ENCODE results near the gene MSI2. TPM values are rescaled to one million over a fixed set of nuclear protein-coding genes. Genes with fewer than 3 reads are reported as not detected.

The MSI2 gene
- polyA plus RNA-seq, 1 of the 3 experiments (the other 2 are of a cell fraction) = 24.1 TPM

DNA sequence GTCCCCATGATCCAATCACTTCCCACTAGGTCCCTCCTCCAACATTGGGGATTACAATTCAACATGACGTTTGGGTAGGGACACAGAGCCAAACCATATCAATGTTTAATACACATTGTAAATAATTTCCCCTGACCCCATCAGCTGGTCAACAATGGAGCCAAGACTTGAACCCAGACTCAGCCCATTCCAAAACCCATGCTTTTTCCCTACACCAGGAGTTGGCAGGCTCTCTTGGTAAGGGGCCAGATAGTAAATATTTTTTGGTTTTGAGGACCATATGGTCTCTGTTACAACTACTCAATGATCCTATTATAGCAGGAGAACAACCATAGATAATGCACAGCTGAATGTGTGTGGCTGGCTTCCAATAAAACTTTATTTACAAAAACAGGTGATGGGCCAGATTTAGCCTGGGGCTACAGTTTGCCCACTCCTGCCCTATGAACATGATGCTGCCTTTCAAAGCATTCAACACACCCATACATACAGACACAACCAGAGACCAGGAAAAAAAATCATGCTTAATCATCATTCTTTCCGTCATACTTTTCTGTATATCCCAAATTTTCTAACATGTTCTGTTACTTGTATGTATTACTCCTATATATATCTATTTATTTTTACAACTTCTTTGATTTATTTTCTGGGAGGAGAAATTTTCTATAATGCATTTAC, 22.1 kb upstream of the MSI2 start (continued):
- TF ChIP-seq, protein P1, sequence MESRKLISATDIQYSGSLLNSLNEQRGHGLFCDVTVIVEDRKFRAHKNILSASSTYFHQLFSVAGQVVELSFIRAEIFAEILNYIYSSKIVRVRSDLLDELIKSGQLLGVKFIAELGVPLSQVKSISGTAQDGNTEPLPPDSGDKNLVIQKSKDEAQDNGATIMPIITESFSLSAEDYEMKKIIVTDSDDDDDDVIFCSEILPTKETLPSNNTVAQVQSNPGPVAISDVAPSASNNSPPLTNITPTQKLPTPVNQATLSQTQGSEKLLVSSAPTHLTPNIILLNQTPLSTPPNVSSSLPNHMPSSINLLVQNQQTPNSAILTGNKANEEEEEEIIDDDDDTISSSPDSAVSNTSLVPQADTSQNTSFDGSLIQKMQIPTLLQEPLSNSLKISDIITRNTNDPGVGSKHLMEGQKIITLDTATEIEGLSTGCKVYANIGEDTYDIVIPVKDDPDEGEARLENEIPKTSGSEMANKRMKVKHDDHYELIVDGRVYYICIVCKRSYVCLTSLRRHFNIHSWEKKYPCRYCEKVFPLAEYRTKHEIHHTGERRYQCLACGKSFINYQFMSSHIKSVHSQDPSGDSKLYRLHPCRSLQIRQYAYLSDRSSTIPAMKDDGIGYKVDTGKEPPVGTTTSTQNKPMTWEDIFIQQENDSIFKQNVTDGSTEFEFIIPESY (IDR thresholded peaks at IDR 0.05; ENCODE audit: borderline replicate concordance, low read depth) = no peak
- no peak for TF ChIP-seq SMC3 (IDR thresholded peaks at IDR 0.05; ENCODE audit: low read depth, low read length)
- no peak for TF ChIP-seq JUND (IDR thresholded peaks at IDR 0.05)
- no peak for TF ChIP-seq FOXJ3 (CRISPR knock-in tag; IDR thresholded peaks at IDR 0.05)
- TF ChIP-seq TEAD4 (IDR thresholded peaks at IDR 0.05; ENCODE audit: borderline replicate concordance, insufficient read depth) = no peak
- TF ChIP-seq, protein P2, sequence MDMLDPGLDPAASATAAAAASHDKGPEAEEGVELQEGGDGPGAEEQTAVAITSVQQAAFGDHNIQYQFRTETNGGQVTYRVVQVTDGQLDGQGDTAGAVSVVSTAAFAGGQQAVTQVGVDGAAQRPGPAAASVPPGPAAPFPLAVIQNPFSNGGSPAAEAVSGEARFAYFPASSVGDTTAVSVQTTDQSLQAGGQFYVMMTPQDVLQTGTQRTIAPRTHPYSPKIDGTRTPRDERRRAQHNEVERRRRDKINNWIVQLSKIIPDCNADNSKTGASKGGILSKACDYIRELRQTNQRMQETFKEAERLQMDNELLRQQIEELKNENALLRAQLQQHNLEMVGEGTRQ (IDR thresholded peaks at IDR 0.05; ENCODE audit: borderline replicate concordance, low read depth, low read length) = no peak
- no peak for TF ChIP-seq RAD21 (IDR thresholded peaks at IDR 0.05; ENCODE audit: low read length)
- TF ChIP-seq GATA2 (CRISPR knock-in tag; IDR thresholded peaks at IDR 0.05) = no peak
- TF ChIP-seq EP300 (IDR thresholded peaks at IDR 0.05; ENCODE audit: borderline replicate concordance in 1 of 2, low read depth in 1 of 2, low read length in 1 of 2) = no peak
- no peak for TF ChIP-seq MEF2A (IDR thresholded peaks at IDR 0.05; ENCODE audit: borderline replicate concordance, low read depth)
- TF ChIP-seq NRF1 (IDR thresholded peaks at IDR 0.05; ENCODE audit: low read depth, low read length) = no peak

DNA sequence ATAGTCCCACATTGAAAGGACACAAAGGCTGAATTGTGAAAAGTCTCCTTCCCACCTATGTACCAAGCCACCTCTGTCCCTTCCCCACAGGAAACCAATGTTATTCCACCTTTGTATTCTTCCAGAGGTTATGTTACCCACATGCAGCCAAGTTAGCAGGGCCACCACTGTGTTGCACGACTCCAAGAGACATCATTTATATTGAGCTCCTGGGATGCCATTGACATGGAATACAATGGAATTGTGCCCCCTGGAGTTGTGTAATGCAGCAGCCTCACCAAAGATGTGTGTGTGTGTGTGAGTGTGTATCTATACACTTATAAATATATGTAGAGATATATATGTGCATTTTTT, 21.6 kb upstream of the MSI2 start:
- Histone ChIP-seq H3F3A (replicated peaks; ENCODE audit: insufficient read depth) (no peaks in the 10 kb centered on the region), H3K9me3 (no peaks in the 10 kb centered on the region), H3K4me2 (no peak overlapping the region), H3K27ac (ENCODE audit: low read depth in 2 of 2, low read length in 1 of 2) (no peak overlapping the region), H3K4me1 (ENCODE audit: control insufficient read depth in 1 of 2, insufficient read depth in 2 of 2, low read depth in 1 of 2, low read length in 1 of 2) (no peaks in the 10 kb centered on the region), H3K36me3 (replicated peaks in 1 of 2; ENCODE audit: control insufficient read depth in 1 of 2, insufficient read depth in 2 of 2, low read length in 1 of 2) (no peaks in the 10 kb centered on the region), H4K20me1 (ENCODE audit: insufficient read depth) (no peaks in the 10 kb centered on the region), H3K4me3 (ENCODE audit: low read depth in 2 of 2, low read length in 1 of 2) (no peak overlapping the region), H3K9ac (no peak overlapping the region), H3K79me2 (ENCODE audit: insufficient read depth) (no peaks in the 10 kb centered on the region), H3K9me2 (no peaks in the 10 kb centered on the region), H3K27me3 (ENCODE audit: insufficient read depth) (0 out of 2 replicates have a peak, but pooled peaks cover 9% of the 10 kb centered on the region), H2AFZ (ENCODE audit: low read depth) (no peak overlapping the region)
- ChIA-PET CTCF (interaction anchor here (2.2 kb wide), 1 partner anchor 9 kb away, joined by 7 read pairs; no protein-coding TSS in a partner anchor), POLR2A (no interaction called here)
- TF ChIP-seq, protein P3, sequence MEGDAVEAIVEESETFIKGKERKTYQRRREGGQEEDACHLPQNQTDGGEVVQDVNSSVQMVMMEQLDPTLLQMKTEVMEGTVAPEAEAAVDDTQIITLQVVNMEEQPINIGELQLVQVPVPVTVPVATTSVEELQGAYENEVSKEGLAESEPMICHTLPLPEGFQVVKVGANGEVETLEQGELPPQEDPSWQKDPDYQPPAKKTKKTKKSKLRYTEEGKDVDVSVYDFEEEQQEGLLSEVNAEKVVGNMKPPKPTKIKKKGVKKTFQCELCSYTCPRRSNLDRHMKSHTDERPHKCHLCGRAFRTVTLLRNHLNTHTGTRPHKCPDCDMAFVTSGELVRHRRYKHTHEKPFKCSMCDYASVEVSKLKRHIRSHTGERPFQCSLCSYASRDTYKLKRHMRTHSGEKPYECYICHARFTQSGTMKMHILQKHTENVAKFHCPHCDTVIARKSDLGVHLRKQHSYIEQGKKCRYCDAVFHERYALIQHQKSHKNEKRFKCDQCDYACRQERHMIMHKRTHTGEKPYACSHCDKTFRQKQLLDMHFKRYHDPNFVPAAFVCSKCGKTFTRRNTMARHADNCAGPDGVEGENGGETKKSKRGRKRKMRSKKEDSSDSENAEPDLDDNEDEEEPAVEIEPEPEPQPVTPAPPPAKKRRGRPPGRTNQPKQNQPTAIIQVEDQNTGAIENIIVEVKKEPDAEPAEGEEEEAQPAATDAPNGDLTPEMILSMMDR (IDR thresholded peaks at IDR 0.05) = peak; percentile 23; the same call in 1 of the 2 replicates
- no peak for TF ChIP-seq EZH2phosphoT487 (IDR thresholded peaks at IDR 0.05; ENCODE audit: borderline replicate concordance, low read depth)
- WGBS (ENCODE audit: low lambda C conversion rate) = 75% methylated on average over 1 of the region's 1 CpG
- DNase-seq = no peak
